Right atrium auricular region (tissue), 2 donors: ENCODE data around the gene TMEM191C. TPM values are rescaled to one million over a fixed set of nuclear protein-coding genes. Genes with fewer than 3 reads are reported as not detected.
"Not testable (repeated sequence)": the region's sequence is repeated elsewhere in the genome, so short reads cannot be mapped to it uniquely, and the experiment has no call there.

Experiments
- DNase-seq: peaks from one replicate; pipeline ENCODE4 v3.0.0-alpha.2; 2019; ENCODE audit warnings: low spot score
- H3K27ac ChIP-seq, 2 donors: fragments of 200-600 bp; sonication (generic); 1 replicate in 1 of 2; 2 replicates in 1 of 2; pipeline ENCODE4 v1.5.1; 2016 to 2019
- H3K27me3 ChIP-seq, 2 donors: fragments of 200-600 bp; sonication (generic); one replicate each; pipeline versions ENCODE4 v1.5.1 to v1.6.0; 2017 to 2019
- H3K36me3 ChIP-seq: fragments of 200-600 bp; sonication (generic); one replicate; pipeline ENCODE4 v1.5.1; 2016
- H3K4me1 ChIP-seq, 2 donors: fragments of 200-600 bp; sonication (generic); one replicate each; pipeline versions ENCODE4 v1.5.1 to v1.6.0; 2017 to 2019
- H3K4me3 ChIP-seq, 2 donors: fragments of 200-600 bp; sonication (generic); 1 replicate in 1 of 2; 2 replicates in 1 of 2; pipeline ENCODE4 v1.5.1; 2017 to 2019; ENCODE audit warnings: mild to moderate bottlenecking in 1 of 2, moderate library complexity in 1 of 2
- H3K9me3 ChIP-seq, 2 donors: fragments of 200-600 bp; sonication (generic); one replicate each; pipeline ENCODE4 v1.5.1; 2019
- CTCF ChIP-seq, 2 donors: fragments of 200-600 bp; sonication (generic); IDR thresholded peaks; one replicate each; pipeline ENCODE4 v1.5.1; 2019; ENCODE audit warnings: antibody characterized with exemption in 2 of 2
- total RNA-seq, 2 donors: library from RNA; depleted of rRNA; stranded (reverse); fragments of >200 nt; gene quantifications; one replicate each; pipeline ENCODE4 v1.1.0, GENCODE V29; 2016

The TMEM191C gene
- total RNA-seq, 2 donors from 2014 or later, result 1.3 TPM

GRCh38 chr22:21450858-21451353 is 16.3 kb upstream of the TMEM191C start:
- no peaks in the 10 kb centered on the region for H3K9me3 ChIP-seq
- H3K4me1 ChIP-seq, result no peaks in the 10 kb centered on the region
- peaks cover 11% of the 10 kb centered on the region for H3K36me3 ChIP-seq
- peak; percentile 9 for DNase-seq
- no peak overlapping the region for H3K27ac ChIP-seq
- TF ChIP-seq CTCF (IDR thresholded peaks at IDR 0.05), result no peak
- no peaks in the 10 kb centered on the region for H3K27me3 ChIP-seq
- H3K4me3 ChIP-seq, result no peak overlapping the region

GRCh38 chr22:21451545-21452520 is 15.4 kb upstream of the TMEM191C start:
- no peaks in the 10 kb centered on the region for H3K9me3 ChIP-seq
- no peaks in the 10 kb centered on the region for H3K4me1 ChIP-seq
- H3K27me3 ChIP-seq, result no peaks in the 10 kb centered on the region
- no peak for TF ChIP-seq CTCF (IDR thresholded peaks at IDR 0.05)
- H3K36me3 ChIP-seq, result peaks cover 2% of the 10 kb centered on the region
- no peak overlapping the region for H3K4me3 ChIP-seq
- peak; percentile 36 for DNase-seq
- H3K27ac ChIP-seq, result no peak overlapping the region

- H3K27ac ChIP-seq, H3K4me3 ChIP-seq, H3K27me3 ChIP-seq, H3K36me3 ChIP-seq, H3K9me3 ChIP-seq, H3K4me1 ChIP-seq: not testable (repeated sequence)
- DNase-seq, result peak; percentile 21
Measured at GRCh38 chr22:21452666-21453065, 14.5 kb upstream of the TMEM191C start.

- not testable (repeated sequence) for DNase-seq, H3K4me3 ChIP-seq, H3K27ac ChIP-seq, H3K36me3 ChIP-seq, H3K9me3 ChIP-seq, H3K4me1 ChIP-seq, H3K27me3 ChIP-seq
Measured at GRCh38 chr22:21454998-21455333, 12.2 kb upstream of the TMEM191C start.

- Histone ChIP-seq H3K9me3 (no peaks in the 10 kb centered on the region), H3K36me3 (no peaks in the 10 kb centered on the region), H3K27me3 (no peaks in the 10 kb centered on the region), H3K27ac (no peak overlapping the region), H3K4me1 (no peaks in the 10 kb centered on the region), H3K4me3 (no peak overlapping the region)
- no peak for TF ChIP-seq CTCF (IDR thresholded peaks at IDR 0.05)
- DNase-seq, result peak; percentile 53
Measured at GRCh38 chr22:21455334-21456089, 11.7 kb upstream of the TMEM191C start.

GRCh38 chr22:21457023-21457787 is 10.0 kb upstream of the TMEM191C start:
- H3K36me3 ChIP-seq, result no peaks in the 10 kb centered on the region
- no peaks in the 10 kb centered on the region for H3K4me1 ChIP-seq
- no peak overlapping the region for H3K4me3 ChIP-seq
- DNase-seq, result no peak
- H3K27ac ChIP-seq, result no peak overlapping the region
- H3K27me3 ChIP-seq, result no peaks in the 10 kb centered on the region
- no peak for TF ChIP-seq CTCF (IDR thresholded peaks at IDR 0.05)
- H3K9me3 ChIP-seq, result no peaks in the 10 kb centered on the region

GRCh38 chr22:21462672-21463071 is 4.5 kb upstream of the TMEM191C start:
- not testable (repeated sequence) for H3K36me3 ChIP-seq, H3K27ac ChIP-seq, H3K9me3 ChIP-seq, DNase-seq, H3K4me3 ChIP-seq, H3K4me1 ChIP-seq, H3K27me3 ChIP-seq

- not testable (repeated sequence) for H3K27me3 ChIP-seq, H3K9me3 ChIP-seq, H3K4me1 ChIP-seq, H3K36me3 ChIP-seq
- H3K4me3 ChIP-seq, result peak overlapping the region; percentile 39 to 54
- peak overlapping the region in 1 of 2 donors; percentile 26 for H3K27ac ChIP-seq
- peak; percentile 88 for DNase-seq
Measured at GRCh38 chr22:21468194-21469096, 1.3 kb downstream of the TMEM191C start.
